Uterus (tissue), 2 donors: Measurements from ENCODE around the gene DTNA.

Experiments
- CTCF ChIP-seq, 4 experiments: fragments of 200-600 bp in 2 of 4; fragments of 450-650 bp in 2 of 4; sonication (generic) in 2 of 4; IDR thresholded peaks; one replicate each; pipeline ENCODE4 v1.5.1; 2016 to 2019; ENCODE audit warnings: antibody characterized with exemption in 4 of 4, mild to moderate bottlenecking in 2 of 4, moderate library complexity in 1 of 4
- POLR2A ChIP-seq, 2 donors: fragments of 450-650 bp; IDR thresholded peaks; one replicate each; pipeline ENCODE4 v1.6.1; 2016; ENCODE audit warnings: antibody characterized with exemption in 2 of 2, mild to moderate bottlenecking in 1 of 2, moderate library complexity in 1 of 2

- TF ChIP-seq CTCF (IDR thresholded peaks at IDR 0.05): no peak
- TF ChIP-seq POLR2A (IDR thresholded peaks at IDR 0.05): no peak
These were observed 201.0 kb downstream of the DTNA start for GRCh38 chr18:34911081-34911480.
